Calu3 (cell line): ENCODE data around the gene FOXR1. TPM values are rescaled to one million over a fixed set of nuclear protein-coding genes. Genes with fewer than 3 reads are reported as not detected.

Experiments
- BruUV-seq: library from RNA; stranded (reverse); fragments of 400-500 nt; replicated peaks from 2 replicates; lab custom pipeline; 2021; lab: Mats Ljungman, UMichigan
- CTCF ChIA-PET: fragments of 300-600 bp; sonication (Branson Sonifier 250); formaldehyde crosslinking; loops from one replicate; lab custom pipeline; 2022; ENCODE audit warnings: antibody characterized with exemption; lab: Charles Lee
- DNase-seq: peaks from one replicate; pipeline ENCODE4 v3.0.0; 2022
- H3K27ac Mint-ChIP-seq: one replicate; pipeline ENCODE4 v1.8.0; 2022; ENCODE audit warnings: mixed read lengths; ENCODE audit not compliant: unreplicated experiment
- H3K27me3 Mint-ChIP-seq: one replicate; pipeline ENCODE4 v1.8.0; 2022; ENCODE audit warnings: mixed read lengths; ENCODE audit not compliant: unreplicated experiment
- H3K36me3 Mint-ChIP-seq: one replicate; pipeline ENCODE4 v1.8.0; 2022; ENCODE audit warnings: mild to moderate bottlenecking, moderate library complexity, mixed read lengths; ENCODE audit not compliant: insufficient read depth, unreplicated experiment
- H3K4me1 Mint-ChIP-seq: one replicate; pipeline ENCODE4 v1.8.0; 2022; ENCODE audit warnings: mild to moderate bottlenecking, low read depth, mixed read lengths; ENCODE audit not compliant: unreplicated experiment
- H3K4me3 Mint-ChIP-seq: one replicate; pipeline ENCODE4 v1.8.0; 2022; ENCODE audit warnings: mild to moderate bottlenecking, low read depth, moderate library complexity, mixed read lengths; ENCODE audit not compliant: unreplicated experiment
- H3K9me3 Mint-ChIP-seq: one replicate; pipeline ENCODE4 v1.8.0; 2022; ENCODE audit warnings: low read depth, mixed read lengths; ENCODE audit not compliant: unreplicated experiment
- intact Hi-C: fragments of 100-400 bp; cut with micrococcal nuclease; formaldehyde crosslinking; loops from one replicate; pipeline ENCODE4 v1.10.0; 2022; ENCODE audit not compliant: unreplicated experiment
- total RNA-seq: library from RNA; stranded (reverse); gene quantifications from 2 replicates; pipeline ENCODE4 v1.2.3, GENCODE V29; 2022
- TF ChIP-seq, protein P1 (sequence below): fragments of 200-600 bp; IDR thresholded peaks from one replicate; pipeline ENCODE4 v1.8.0; 2022; ENCODE audit warnings: antibody characterized with exemption; ENCODE audit not compliant: unreplicated experiment

FOXR1 gene
- total RNA-seq, 1 experiment from 2014 or later, result not detected

DNA sequence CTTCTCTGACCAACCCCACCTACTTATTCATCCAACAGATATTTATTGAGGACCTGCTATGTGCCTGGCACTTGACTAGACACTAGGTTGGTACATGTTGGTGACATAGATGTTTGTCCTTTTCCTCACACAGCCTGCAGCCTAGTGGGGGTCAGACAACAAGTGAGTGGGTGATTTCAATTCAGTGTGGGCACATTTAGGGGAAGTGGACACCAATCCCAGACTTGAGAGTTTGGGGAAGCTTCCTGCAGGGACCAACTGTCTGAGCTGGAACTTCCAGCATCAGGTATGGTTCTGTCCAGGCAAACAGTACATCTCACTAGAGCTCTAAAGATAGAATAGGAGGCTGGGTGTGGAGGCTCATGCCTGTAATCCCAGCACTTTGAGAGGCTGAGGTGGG lies 40.0 kb upstream of the FOXR1 start:
- peaks cover 38% of the 10 kb centered on the region for H3K4me1 Mint-ChIP-seq
- no peak overlapping the region for H3K27ac Mint-ChIP-seq
- DNase-seq, result no peak
- H3K9me3 Mint-ChIP-seq, result no peaks in the 10 kb centered on the region
- intact Hi-C loops, result no loop called here
- H3K4me3 Mint-ChIP-seq, result no peak overlapping the region
- CTCF ChIA-PET, result interaction anchor here (0.7 to 0.8 kb wide), 2 partner anchors 141 to 242 kb away, joined by 4 to 8 read pairs; partner anchors contain the start of gene DDX6
- TF ChIP-seq, protein P1, sequence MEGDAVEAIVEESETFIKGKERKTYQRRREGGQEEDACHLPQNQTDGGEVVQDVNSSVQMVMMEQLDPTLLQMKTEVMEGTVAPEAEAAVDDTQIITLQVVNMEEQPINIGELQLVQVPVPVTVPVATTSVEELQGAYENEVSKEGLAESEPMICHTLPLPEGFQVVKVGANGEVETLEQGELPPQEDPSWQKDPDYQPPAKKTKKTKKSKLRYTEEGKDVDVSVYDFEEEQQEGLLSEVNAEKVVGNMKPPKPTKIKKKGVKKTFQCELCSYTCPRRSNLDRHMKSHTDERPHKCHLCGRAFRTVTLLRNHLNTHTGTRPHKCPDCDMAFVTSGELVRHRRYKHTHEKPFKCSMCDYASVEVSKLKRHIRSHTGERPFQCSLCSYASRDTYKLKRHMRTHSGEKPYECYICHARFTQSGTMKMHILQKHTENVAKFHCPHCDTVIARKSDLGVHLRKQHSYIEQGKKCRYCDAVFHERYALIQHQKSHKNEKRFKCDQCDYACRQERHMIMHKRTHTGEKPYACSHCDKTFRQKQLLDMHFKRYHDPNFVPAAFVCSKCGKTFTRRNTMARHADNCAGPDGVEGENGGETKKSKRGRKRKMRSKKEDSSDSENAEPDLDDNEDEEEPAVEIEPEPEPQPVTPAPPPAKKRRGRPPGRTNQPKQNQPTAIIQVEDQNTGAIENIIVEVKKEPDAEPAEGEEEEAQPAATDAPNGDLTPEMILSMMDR, result no peak
- peaks cover 36% of the 10 kb centered on the region for H3K36me3 Mint-ChIP-seq
- BruUV-seq, result no TSS peak
- H3K27me3 Mint-ChIP-seq, result no peaks in the 10 kb centered on the region

DNA sequence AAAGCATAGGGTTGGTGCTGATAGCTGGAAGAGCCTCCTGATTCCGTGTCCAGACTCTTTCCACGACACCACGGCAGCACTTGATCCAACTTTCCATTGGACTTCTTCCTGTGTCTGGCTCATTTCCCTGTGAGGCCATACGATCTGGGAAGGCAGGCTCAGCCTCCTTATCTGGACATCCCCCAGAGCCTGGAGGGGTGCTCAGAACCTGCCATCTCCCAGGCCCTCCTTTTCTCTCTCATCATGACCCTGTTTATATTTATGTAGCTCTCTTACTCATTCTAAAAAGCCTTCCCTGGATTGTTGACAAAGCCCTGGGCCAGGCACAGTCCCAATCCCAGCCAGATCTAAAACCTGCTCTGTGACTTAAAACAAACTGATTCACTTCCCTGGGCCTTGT lies 38.1 kb upstream of the FOXR1 start:
- no peaks in the 10 kb centered on the region for H3K27me3 Mint-ChIP-seq
- TF ChIP-seq, protein P1, result no peak
- DNase-seq, result no peak
- CTCF ChIA-PET, result interaction anchor here (1.2 kb wide), 1 partner anchor 244 kb away, joined by 4 read pairs; no protein-coding TSS in a partner anchor
- H3K9me3 Mint-ChIP-seq, result no peaks in the 10 kb centered on the region
- no peak overlapping the region for H3K27ac Mint-ChIP-seq
- no peak overlapping the region for H3K4me3 Mint-ChIP-seq
- H3K4me1 Mint-ChIP-seq, result peaks cover 35% of the 10 kb centered on the region
- intact Hi-C loops, result no loop called here
- peaks cover 33% of the 10 kb centered on the region for H3K36me3 Mint-ChIP-seq
- no TSS peak for BruUV-seq

GRCh38 chr11:118935376-118935775 lies 36.2 kb upstream of the FOXR1 start:
- CTCF ChIA-PET, result interaction anchor here (0.7 to 1.1 kb wide), 2 partner anchors 23 to 780 kb away, joined by 3 to 5 read pairs; no protein-coding TSS in a partner anchor
- Mint-ChIP-seq H3K27ac (no peak overlapping the region), H3K36me3 (peaks cover 14% of the 10 kb centered on the region), H3K9me3 (no peaks in the 10 kb centered on the region), H3K4me3 (no peak overlapping the region), H3K27me3 (no peaks in the 10 kb centered on the region), H3K4me1 (peaks cover 46% of the 10 kb centered on the region)
- no TSS peak for BruUV-seq
- TF ChIP-seq, protein P1, result no peak
- DNase-seq, result no peak
- intact Hi-C loops, result no loop called here

DNA sequence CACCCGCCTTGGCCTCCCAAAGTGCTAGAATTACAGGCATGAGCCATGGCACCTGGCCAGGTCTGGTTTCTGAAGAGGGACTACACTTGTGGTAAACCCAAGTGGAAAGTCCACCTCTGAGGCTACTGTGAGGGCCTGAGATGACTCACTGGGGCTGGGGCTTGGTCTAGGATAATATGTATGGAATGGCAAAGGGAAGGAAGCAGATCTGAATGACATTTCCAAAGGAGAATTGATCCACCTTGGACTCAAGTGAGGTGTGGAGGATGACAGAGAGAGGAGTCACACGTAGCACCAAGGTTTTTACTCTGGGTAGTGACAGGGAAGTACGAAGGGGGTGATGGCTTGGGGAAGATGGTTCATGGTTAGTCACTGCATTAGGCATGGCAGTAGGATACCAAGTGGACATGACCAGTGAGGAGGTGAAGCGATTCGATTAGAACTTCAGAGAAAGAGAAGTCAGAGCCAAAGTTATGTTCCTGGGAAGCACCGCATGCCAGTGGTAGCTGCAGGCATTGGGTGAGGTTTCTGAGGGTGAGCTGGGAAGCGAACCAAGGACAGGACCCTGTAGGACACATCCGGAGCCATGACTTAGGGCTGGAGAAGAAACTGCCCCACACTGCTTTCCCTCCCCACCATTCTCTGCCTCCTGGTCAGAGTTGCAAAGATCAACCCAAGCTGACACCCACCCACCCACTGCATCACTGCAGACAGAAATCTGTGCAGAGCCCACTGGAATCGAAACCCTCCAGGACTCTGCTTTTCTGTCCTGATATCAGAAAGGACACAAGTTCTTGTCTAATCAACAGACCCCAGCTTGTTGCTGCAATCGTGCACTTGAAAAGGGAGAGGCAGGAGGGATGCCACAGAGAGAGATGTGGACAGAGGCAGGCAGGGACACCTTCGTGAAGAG lies 32.8 kb upstream of the FOXR1 start:
- TF ChIP-seq, protein P1, result no peak
- Mint-ChIP-seq H3K9me3 (no peaks in the 10 kb centered on the region), H3K27me3 (no peaks in the 10 kb centered on the region), H3K4me1 (peaks cover 26% of the 10 kb centered on the region), H3K27ac (peak overlapping the region; percentile 83), H3K36me3 (peaks cover 5% of the 10 kb centered on the region), H3K4me3 (peak overlapping the region; percentile 10)
- intact Hi-C loops, result no loop called here
- no TSS peak for BruUV-seq
- peak; percentile 83 for DNase-seq
- CTCF ChIA-PET, result interaction anchor here (1.1 kb wide), 1 partner anchor 69 kb away, joined by 3 read pairs; no protein-coding TSS in a partner anchor
